GM12891 (cell line): ENCODE results near the gene TMEM168.

Experiments used
- POLR2A ChIP-seq: IDR thresholded peaks from 2 replicates; pipeline ENCODE4 v1.6.1; 2011; ENCODE audit warnings: low read depth, low read length, control low read depth
- POLR2AphosphoS5 ChIP-seq: IDR thresholded peaks from 2 replicates; pipeline ENCODE4 v1.6.1; 2011; ENCODE audit warnings: low read depth, low read length, control low read depth

DNA sequence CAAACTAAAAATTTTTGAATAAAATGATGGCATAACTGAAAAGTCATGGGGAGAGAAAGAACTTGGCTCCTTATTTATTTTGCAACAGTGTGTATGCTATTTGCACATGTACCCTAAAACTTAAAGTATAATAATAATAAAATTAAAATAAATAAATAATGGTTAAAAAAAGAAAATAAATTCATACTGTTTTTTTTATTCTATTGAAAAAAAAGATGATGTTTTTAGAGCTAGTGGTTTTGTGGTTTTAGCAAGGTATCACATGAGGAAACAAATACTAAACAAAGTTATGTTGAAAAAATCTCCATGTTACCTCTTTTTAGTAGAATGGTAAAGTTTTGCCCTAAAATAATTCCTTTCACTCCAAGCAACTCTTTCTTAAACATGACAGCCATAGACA, 26.2 kb downstream of the TMEM168 start:
- TF ChIP-seq POLR2AphosphoS5, result no peak
- TF ChIP-seq POLR2A, result no peak
